ENCODE results near the gene ASS1.

ASS1 gene

DNA sequence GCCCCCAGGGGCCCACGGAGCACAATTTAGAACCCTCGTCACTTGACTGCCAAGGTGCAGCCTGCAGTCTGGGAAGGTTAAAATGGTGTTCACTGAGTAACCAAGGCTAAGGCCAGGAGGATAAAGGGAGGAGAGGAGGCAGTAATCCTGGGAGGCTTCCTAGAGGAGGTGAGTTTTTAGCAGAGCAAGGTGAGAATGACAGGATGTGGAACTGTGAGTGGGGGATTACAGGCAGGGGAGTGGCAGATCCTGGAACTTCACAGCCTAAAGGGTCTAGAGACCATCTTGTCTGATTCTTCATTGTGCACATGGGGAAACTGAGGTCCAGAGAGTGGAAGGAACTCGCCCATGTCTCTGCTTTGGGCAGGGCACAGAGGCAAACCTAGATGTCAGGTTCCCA, 42.5 kb upstream of the ASS1 start:
- no peaks in the 10 kb centered on the region for H3K36me3 ChIP-seq (replicated peaks; ENCODE audit: insufficient read depth, low read length)
- no peak overlapping the region for H3K9ac ChIP-seq (ENCODE audit: low read length)
- H3K4me2 ChIP-seq (ENCODE audit: low read depth, low read length) = no peak overlapping the region
- no peak overlapping the region for H2AFZ ChIP-seq (ENCODE audit: low read length)
- H3K27ac ChIP-seq (ENCODE audit: low read length) = no peak overlapping the region
- H3F3A ChIP-seq (ENCODE audit: insufficient read depth, low read length) = no peaks in the 10 kb centered on the region
- H4K20me1 ChIP-seq (ENCODE audit: insufficient read depth, low read length) = no peaks in the 10 kb centered on the region
- H3K27me3 ChIP-seq (replicated peaks; ENCODE audit: insufficient read depth, low read length) = peaks cover 97% of the 10 kb centered on the region
- no peak overlapping the region for H3K4me3 ChIP-seq (ENCODE audit: low read length)
- no peaks in the 10 kb centered on the region for H3K79me2 ChIP-seq (ENCODE audit: low read length)
- no peak for DNase-seq
- no peaks in the 10 kb centered on the region for H3K9me3 ChIP-seq (replicated peaks; ENCODE audit: insufficient read depth, low read length)
- no peaks in the 10 kb centered on the region for H3K9me2 ChIP-seq (replicated peaks; ENCODE audit: insufficient read depth, low read length)
- TF ChIP-seq EZH2phosphoT487 (IDR thresholded peaks at IDR 0.05; ENCODE audit: low read length) (no peak), EZH2 (optimal IDR thresholded peaks at IDR 0.05; ENCODE audit: low read depth, low read length) (no peak)
- TF ChIP-seq, protein P1, sequence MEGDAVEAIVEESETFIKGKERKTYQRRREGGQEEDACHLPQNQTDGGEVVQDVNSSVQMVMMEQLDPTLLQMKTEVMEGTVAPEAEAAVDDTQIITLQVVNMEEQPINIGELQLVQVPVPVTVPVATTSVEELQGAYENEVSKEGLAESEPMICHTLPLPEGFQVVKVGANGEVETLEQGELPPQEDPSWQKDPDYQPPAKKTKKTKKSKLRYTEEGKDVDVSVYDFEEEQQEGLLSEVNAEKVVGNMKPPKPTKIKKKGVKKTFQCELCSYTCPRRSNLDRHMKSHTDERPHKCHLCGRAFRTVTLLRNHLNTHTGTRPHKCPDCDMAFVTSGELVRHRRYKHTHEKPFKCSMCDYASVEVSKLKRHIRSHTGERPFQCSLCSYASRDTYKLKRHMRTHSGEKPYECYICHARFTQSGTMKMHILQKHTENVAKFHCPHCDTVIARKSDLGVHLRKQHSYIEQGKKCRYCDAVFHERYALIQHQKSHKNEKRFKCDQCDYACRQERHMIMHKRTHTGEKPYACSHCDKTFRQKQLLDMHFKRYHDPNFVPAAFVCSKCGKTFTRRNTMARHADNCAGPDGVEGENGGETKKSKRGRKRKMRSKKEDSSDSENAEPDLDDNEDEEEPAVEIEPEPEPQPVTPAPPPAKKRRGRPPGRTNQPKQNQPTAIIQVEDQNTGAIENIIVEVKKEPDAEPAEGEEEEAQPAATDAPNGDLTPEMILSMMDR (IDR thresholded peaks at IDR 0.05; ENCODE audit: low read length) = no peak
- H3K4me1 ChIP-seq (ENCODE audit: low read length) = no peaks in the 10 kb centered on the region

DNA sequence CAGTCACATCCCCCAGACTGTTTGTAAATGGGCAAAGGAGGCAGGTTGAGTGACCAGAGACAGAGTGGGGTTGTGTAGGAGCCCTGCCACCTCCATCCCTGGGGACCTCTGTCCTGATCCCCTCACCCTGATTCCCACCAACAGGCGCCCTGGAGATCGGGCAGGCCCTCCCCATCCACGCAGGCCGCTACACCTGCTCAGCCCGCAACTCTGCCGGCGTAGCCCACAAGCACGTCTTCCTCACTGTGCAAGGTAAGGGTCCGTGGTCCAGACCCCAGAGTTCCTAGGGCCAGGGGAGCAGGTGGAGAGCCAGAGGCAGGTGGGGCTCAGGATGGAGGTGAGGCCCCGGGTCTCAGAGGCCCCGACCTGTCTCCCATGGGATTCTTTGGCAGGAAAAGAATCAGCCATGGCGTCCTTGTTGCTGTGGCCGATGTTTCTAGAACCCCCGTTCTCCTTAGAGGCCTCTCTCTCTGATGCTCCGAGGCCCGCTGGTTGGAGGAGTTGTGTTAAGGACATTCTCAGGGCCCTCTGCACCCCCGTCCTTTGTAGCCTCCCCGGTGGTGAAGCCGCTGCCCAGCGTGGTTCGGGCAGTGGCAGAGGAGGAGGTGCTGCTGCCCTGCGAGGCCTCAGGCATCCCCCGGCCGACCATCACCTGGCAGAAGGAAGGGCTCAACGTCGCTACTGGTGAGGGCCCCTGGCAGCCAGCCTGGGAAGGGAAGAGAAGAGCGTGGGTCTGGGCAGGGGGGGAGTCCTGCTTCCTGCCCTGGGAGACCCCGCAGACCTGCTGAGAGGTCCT, 41.9 kb upstream of the ASS1 start:
- H3K27ac ChIP-seq (ENCODE audit: low read length) = no peak overlapping the region
- H3F3A ChIP-seq (ENCODE audit: insufficient read depth, low read length) = no peaks in the 10 kb centered on the region
- no peaks in the 10 kb centered on the region for H3K9me2 ChIP-seq (replicated peaks; ENCODE audit: insufficient read depth, low read length)
- H3K4me1 ChIP-seq (ENCODE audit: low read length) = no peaks in the 10 kb centered on the region
- DNase-seq = no peak
- H3K79me2 ChIP-seq (ENCODE audit: low read length) = no peaks in the 10 kb centered on the region
- H3K27me3 ChIP-seq (replicated peaks; ENCODE audit: insufficient read depth, low read length) = peaks cover 99% of the 10 kb centered on the region
- no peak overlapping the region for H3K4me3 ChIP-seq (ENCODE audit: low read length)
- no peaks in the 10 kb centered on the region for H4K20me1 ChIP-seq (ENCODE audit: insufficient read depth, low read length)
- H3K4me2 ChIP-seq (ENCODE audit: low read depth, low read length) = no peak overlapping the region
- TF ChIP-seq EZH2 (optimal IDR thresholded peaks at IDR 0.05; ENCODE audit: low read depth, low read length) = no peak
- TF ChIP-seq, protein P1 (IDR thresholded peaks at IDR 0.05; ENCODE audit: low read length) = no peak
- no peak for TF ChIP-seq EZH2phosphoT487 (IDR thresholded peaks at IDR 0.05; ENCODE audit: low read length)
- no peaks in the 10 kb centered on the region for H3K36me3 ChIP-seq (replicated peaks; ENCODE audit: insufficient read depth, low read length)
- H2AFZ ChIP-seq (ENCODE audit: low read length) = no peak overlapping the region
- no peak overlapping the region for H3K9ac ChIP-seq (ENCODE audit: low read length)
- no peaks in the 10 kb centered on the region for H3K9me3 ChIP-seq (replicated peaks; ENCODE audit: insufficient read depth, low read length)

DNA sequence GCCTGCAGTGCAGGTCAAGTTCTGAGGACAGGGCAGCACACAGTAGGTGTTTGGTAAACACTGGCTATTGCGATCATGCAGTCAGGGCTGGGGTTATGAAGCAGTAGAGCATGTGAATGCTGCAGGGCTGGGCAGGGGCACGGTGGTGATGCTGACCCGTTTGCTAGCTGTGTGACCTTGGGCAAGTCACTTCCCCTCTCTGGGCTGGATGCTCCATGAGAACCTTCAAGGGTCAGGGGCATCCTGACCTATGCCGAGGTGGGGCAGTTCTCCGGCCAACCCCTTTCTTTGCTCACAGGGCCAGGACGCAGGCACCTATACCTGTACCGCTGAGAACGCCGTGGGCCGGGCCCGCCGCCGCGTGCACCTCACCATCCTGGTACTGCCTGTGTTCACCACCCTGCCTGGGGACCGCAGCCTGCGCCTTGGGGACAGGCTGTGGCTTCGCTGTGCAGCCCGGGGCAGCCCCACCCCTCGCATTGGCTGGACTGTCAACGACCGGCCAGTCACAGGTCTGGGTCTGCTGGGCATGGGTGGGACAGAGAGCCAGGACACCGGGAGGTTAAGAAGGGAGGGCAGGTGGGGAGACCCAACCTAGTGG, 39.0 kb upstream of the ASS1 start:
- no peaks in the 10 kb centered on the region for H3K9me2 ChIP-seq (replicated peaks; ENCODE audit: insufficient read depth, low read length)
- no peaks in the 10 kb centered on the region for H3K36me3 ChIP-seq (replicated peaks; ENCODE audit: insufficient read depth, low read length)
- peaks cover 100% of the 10 kb centered on the region for H3K27me3 ChIP-seq (replicated peaks; ENCODE audit: insufficient read depth, low read length)
- no peaks in the 10 kb centered on the region for H3K79me2 ChIP-seq (ENCODE audit: low read length)
- no peak overlapping the region for H3K9ac ChIP-seq (ENCODE audit: low read length)
- H3F3A ChIP-seq (ENCODE audit: insufficient read depth, low read length) = no peaks in the 10 kb centered on the region
- H3K9me3 ChIP-seq (replicated peaks; ENCODE audit: insufficient read depth, low read length) = no peaks in the 10 kb centered on the region
- no peak overlapping the region for H2AFZ ChIP-seq (ENCODE audit: low read length)
- no peak for DNase-seq
- no peaks in the 10 kb centered on the region for H3K4me1 ChIP-seq (ENCODE audit: low read length)
- no peaks in the 10 kb centered on the region for H4K20me1 ChIP-seq (ENCODE audit: insufficient read depth, low read length)
- TF ChIP-seq, protein P1 (IDR thresholded peaks at IDR 0.05; ENCODE audit: low read length) = no peak
- TF ChIP-seq EZH2phosphoT487 (IDR thresholded peaks at IDR 0.05; ENCODE audit: low read length) = no peak
- no peak for TF ChIP-seq EZH2 (optimal IDR thresholded peaks at IDR 0.05; ENCODE audit: low read depth, low read length)
- no peak overlapping the region for H3K4me3 ChIP-seq (ENCODE audit: low read length)
- no peak overlapping the region for H3K27ac ChIP-seq (ENCODE audit: low read length)
- H3K4me2 ChIP-seq (ENCODE audit: low read depth, low read length) = no peak overlapping the region

Data from MM.1S (cell line).